NCI-H2227 treated with DMSO at 0.1 percent for 48 hours (cell line): ENCODE data around the gene TSPAN6.

ENCODE experiments used
- DNase-seq: peaks from one replicate; lab custom pipeline; 2025; lab: John Stamatoyannopoulos, UW

The TSPAN6 gene

DNA sequence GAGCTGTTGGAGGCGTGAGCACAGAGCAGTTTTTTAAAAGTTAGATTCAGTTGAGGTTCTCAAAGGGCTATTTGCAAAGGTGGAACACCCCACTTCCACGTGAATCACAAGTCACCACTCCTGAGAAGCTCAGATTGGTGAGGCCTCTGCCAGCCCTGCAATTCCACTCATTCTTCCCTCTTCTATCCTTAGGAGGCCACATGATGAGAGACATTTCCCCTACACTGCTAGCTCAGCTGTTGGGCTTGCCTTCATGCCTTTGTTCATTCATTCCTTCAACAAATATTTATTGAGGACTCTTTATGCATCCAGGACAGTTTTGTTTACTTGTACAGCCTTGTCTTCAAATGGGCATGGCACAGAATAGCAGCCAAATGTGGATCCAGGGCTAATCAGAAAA lies 11.1 kb upstream of the TSPAN6 start:
- no peak for DNase-seq

DNA sequence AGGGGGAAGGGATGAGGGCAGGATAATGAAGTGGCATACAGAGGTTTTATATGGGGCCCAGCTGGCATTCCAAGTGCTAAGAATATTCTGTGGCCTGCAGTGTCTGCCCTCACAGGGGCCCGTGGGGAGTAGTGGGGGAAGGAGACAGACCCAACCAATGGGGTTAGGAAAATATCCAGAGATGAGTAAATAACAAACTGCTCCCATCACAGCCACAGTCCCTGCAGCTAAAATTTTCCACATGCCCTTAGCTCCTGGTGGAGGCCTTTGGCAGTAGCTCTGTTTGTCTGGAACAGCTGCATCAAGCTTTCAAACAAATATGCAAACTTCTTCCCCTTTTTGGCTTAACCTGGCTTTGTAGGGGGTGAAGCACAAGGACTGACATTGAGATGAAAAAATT lies 10.5 kb upstream of the TSPAN6 start:
- no peak for DNase-seq

DNA sequence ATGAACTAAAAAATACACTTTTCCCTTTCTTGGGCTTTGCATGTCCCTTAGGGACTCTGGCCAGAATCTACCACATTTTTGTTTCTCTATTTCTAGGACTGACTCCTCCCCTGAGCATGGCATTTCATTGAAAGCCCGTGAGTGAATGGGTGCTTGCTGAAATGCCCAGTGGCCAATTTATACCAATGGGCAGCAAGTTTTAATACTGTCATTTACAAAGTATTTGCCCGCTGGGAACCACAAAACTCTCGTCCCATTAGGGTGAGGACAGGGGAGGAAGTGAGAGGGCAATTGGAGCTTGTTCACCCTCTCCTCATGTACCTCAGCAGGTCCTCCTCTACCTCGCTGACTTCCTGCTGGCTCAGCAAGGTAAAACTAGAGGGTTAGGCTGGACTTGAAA lies 8.5 kb upstream of the TSPAN6 start:
- no peak for DNase-seq

GRCh38 chrX:100643956-100644860 lies 7.6 kb upstream of the TSPAN6 start, which contains the start of gene SRPX2:
Gene SRPX2, plus strand, starts transcription at chrX:100644199. Its CDS starts 2,124 bp downstream, at chrX:100646323.
- no peak for DNase-seq

DNA sequence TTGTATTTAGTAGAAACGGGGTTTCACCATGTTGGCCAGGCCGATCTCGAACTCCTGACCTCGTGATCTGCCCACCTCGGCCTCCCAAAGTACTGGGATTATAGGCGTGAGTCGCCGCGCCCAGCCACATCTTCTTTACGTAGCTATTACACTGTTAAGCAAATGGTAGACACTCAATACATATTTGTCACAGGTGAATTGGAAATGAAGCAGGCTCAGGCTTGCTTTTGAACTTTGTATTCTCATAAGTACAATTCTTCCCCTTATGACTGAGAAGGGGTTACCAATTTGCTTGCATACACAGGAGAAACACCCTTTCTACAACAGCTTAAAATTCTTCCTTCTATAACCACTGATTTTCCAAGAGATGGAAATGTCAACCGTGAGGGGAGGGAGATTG lies 6.6 kb upstream of the TSPAN6 start:
- DNase-seq = no peak

DNA sequence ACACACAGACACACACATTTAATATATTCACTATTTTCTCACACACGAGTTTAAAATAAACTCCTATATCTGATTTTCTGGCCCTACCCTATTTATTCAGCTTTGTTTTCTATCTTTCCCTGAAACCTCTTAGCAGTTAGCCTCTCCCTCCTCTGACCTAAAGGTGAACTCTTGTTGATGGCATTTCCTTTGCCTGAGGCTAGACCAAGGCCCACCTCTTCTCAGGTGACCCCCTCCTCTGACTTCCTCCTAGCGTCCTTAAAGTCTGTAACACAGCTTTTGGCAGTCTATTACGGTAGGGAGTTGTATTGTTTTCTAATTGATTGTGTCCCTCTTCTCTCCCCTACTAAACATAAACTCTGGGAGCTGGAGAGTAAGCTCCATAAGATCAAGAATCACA lies 5.7 kb upstream of the TSPAN6 start:
- DNase-seq = no peak

DNA sequence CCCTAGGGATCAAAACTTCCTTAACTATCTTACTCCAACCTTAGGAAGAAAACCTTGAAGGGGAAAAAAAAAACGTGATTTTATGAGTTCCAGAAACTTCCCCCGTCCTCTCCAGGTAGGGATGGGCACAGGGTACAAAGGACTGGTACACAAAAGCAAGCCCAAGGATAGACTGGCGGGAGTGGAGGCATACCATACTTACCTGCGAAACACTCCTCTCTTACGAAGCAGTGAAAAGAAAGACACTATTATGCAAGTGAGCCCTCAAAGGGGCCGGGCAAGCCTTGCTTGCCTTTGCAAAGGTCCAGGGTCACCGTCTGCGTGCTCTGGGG lies 651 bp downstream of the TSPAN6 start:
- no peak for DNase-seq

DNA sequence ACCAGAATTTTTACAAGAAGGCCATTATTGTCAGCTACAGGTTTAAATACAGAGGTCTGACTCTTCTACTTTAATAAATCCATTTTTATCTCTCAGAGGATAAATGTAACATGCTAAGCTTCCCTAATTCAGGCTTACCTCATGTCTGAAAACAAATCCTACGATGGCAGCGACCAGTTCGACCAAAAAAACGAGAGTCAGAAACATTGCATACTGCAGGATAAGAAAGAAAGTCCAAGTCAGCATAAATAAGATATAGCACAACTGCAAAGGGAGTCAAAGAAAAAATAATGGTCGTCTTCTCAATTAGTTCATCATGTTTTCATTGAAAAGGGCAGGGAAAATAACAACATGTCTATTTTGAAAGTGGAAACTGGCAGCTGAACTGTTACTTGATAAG lies 1.6 kb downstream of the TSPAN6 start:
- DNase-seq = no peak

- no peak for DNase-seq
These were observed 10.6 kb downstream of the TSPAN6 start for GRCh38 chrX:100625985-100626491.

DNA sequence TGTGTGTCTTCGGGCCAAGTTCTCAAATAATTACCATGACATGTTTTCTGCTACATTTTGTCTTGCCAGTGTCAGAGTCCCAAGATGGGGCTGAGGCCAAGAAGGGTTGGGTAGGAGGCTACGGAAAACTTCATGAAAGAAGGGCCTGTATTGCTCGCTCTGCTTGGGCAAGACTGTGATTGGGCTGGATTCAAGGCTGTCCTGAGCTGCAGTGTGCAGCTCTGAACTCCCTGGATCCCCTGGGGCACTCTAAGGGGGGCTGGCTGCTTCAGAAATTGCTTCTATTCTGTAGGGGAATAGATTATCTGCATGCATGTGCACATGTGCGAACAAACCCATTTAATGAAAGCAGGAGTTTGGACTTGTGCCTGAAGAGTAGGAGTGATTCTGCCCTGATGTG lies 13.6 kb downstream of the TSPAN6 start:
- no peak for DNase-seq

- DNase-seq = peak; percentile 24
These were observed 21.6 kb downstream of the TSPAN6 start for GRCh38 chrX:100615005-100615404.

- DNase-seq = no peak
These were observed 24.7 kb downstream of the TSPAN6 start for GRCh38 chrX:100611951-100612350.

GRCh38 chrX:100609591-100609990 lies 27.0 kb downstream of the TSPAN6 start:
- no peak for DNase-seq

DNA sequence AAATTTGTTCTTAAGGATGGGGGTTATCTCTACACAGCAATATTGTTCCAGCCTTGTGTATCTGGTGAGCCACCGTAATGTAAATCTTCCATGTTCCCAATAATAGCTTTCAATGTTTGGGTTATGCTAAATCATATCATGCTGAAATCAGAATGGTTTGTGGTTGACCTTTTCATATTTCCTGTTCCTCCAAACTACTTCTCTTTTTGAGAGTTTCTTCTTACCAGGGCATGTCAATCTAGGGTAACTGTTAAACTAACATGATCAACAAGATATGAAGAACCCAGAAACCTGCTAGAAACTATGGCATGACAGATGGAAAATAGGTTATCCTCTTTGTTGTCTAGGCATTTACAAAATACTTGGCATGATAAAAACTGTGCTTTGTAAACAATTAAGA lies 29.9 kb downstream of the TSPAN6 start:
- no peak for DNase-seq

- DNase-seq = no peak
These were observed 35.8 kb downstream of the TSPAN6 start for GRCh38 chrX:100600758-100601157.

GRCh38 chrX:100600340-100600739 lies 36.3 kb downstream of the TSPAN6 start:
- DNase-seq = no peak

GRCh38 chrX:100599456-100599855 lies 37.1 kb downstream of the TSPAN6 start:
- DNase-seq = no peak

- DNase-seq = no peak
These were observed 40.0 kb downstream of the TSPAN6 start for GRCh38 chrX:100596601-100597000.

DNA sequence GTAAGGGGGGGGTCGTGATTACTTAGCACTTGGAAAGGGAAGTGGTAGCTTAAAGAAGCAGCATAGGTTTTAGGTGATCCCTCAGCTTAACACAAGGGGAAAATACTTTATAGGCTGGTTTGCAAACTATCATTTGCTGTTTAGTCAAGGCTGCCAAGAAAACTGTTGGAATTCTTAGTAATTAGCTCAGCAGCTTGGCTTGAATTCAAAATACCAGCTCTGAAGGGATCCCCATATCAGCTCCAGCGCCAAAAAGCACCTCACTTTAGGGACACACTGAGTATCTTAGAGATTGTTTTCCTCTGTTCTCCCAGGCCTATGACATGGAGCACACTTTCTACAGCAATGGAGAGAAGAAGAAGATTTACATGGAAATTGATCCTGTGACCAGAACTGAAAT lies 43.0 kb downstream of the TSPAN6 start:
- no peak for DNase-seq

DNA sequence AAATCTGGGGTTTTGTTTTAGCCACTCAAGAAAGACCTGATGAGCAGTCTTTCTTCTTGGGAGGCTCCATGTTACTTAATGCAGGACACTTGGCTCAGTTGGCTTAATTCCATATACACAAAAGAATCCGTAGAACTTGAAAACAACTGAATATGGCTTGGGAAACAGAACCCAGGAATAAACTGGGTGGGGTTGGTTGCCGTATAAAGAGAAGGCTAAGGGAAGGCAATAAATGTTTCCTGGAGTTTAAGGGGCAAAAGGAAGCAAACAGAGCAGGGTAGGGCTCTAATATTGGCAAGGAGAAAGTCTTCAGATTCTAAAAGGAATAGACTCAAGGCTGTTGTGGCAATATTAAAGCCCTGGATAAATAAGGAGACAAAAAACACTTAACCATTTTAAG lies 43.5 kb downstream of the TSPAN6 start:
- DNase-seq = no peak

DNA sequence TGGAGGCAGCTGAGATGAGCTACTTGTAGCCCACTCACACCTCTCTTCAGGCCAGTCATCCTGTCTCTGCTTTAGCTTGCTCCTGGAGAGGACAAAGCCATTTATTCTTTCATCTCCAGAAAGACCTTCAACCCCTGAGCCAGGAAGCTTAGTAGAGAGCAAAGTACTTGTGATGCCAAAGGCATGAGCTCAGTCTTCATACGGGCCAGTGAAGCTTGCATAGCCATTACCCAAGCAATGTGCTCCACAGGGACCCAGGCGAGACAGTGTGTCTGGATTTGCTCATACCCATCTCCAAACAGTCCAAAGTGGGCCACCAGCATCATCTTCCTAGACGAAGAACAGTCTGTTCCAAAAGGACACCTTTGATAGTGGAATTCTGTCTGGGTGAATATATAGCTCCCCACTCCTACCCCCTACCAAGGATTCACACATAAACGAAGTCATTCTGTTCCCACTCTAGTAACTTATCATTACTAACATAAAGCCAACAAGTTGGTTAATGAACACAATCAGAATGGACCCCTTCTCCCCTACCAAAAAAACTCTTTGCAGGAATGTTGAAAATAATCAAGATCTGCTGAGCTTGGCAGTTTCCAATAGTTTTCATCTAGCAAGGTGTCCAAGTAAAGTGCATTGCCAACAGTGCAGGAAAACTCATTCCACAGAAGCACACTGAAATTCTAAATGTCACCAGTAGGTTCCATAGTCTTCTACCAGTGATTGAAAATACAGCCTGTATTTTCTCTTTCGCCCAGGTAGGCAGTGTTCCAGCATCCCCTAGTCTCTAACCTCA lies 45.2 kb downstream of the TSPAN6 start:
- no peak for DNase-seq

DNA sequence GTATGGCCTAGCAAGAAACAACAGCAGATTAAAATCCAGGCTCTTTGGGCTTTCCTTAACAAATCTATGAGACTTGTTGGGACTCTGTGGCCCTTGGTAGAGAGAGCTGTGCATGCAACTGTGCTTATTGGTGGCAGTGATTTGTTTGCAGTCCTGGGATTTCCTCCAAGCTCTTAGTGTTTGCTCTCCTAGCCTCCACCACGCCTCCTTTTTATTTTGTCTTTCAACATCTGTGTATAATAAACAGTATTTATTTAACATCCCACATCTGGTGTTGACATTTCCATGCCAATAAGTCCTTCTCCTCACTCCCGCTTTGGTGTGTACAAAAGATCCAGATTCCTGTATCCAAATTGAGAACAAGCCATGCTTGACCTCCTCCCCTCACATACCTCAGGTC lies 48.7 kb downstream of the TSPAN6 start:
- no peak for DNase-seq

DNA sequence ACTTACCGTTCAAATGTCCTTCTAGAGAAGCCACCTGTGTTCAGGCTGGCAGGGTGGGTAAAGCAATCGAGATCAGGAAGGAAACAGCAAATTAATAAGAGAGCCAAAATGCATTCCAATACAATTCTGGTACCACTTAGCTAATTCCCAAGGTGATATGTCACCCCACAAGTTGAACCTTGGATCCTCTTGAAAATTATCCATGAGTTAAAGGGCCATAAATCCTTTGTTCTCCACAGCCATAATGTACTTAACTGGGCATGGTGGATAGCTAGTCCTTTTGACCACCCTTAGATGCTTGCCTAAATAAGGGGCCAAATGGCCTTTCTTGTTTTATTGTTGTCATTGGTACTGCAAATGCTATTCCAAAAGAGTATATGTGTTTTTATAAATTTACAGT lies 49.9 kb downstream of the TSPAN6 start:
- DNase-seq = no peak
